ENCODE measurements around the gene TMEM258. TPM values are rescaled to one million over a fixed set of nuclear protein-coding genes. Genes with fewer than 3 reads are reported as not detected.

The TMEM258 gene
- total and polyA plus RNA-seq, 3 donors from 2014 or later = 46.7 to 162 (median 55.6) TPM

DNA sequence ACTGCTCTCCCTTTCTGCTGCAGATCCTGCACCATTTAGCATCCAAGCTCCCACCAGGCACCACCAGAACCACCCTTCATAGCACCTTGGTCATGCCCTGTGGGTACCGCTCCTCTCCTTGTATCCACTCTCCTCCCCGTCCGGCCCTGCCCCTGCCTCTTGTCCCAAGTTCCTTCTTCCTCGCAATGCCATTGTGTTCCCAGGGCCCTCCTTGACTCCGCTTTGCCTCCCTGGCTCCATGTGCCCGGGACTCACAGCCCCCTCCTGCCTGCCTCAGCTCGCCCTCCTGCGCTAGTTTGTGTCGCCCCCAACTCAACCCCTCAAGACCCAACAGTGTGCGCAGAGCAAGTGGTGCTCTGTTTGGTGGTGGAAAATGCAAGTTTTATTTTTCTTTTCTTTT, 46.5 kb upstream of the TMEM258 start:
- Histone ChIP-seq H3K4me1 (peaks cover 38% of the 10 kb centered on the region), H3K4me3 (no peak overlapping the region), H3K9me3 (no peaks in the 10 kb centered on the region), H3K36me3 (ENCODE audit: low read depth, missing control alignments) (no peaks in the 10 kb centered on the region), H3K27me3 (no peaks in the 10 kb centered on the region), H3K27ac (no peak overlapping the region)
- TF ChIP-seq, protein P1, sequence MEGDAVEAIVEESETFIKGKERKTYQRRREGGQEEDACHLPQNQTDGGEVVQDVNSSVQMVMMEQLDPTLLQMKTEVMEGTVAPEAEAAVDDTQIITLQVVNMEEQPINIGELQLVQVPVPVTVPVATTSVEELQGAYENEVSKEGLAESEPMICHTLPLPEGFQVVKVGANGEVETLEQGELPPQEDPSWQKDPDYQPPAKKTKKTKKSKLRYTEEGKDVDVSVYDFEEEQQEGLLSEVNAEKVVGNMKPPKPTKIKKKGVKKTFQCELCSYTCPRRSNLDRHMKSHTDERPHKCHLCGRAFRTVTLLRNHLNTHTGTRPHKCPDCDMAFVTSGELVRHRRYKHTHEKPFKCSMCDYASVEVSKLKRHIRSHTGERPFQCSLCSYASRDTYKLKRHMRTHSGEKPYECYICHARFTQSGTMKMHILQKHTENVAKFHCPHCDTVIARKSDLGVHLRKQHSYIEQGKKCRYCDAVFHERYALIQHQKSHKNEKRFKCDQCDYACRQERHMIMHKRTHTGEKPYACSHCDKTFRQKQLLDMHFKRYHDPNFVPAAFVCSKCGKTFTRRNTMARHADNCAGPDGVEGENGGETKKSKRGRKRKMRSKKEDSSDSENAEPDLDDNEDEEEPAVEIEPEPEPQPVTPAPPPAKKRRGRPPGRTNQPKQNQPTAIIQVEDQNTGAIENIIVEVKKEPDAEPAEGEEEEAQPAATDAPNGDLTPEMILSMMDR (IDR thresholded peaks at IDR 0.05) = no peak
- TF ChIP-seq POLR2A (IDR thresholded peaks at IDR 0.05) = no peak
- 86 to 91% methylated on average over 10 of the region's 10 CpGs for WGBS, 2 donors
- intact Hi-C loops (cut with DNase I; ENCODE audit: low total_unique reads) = no loop called here
- DNase-seq = no peak

DNA sequence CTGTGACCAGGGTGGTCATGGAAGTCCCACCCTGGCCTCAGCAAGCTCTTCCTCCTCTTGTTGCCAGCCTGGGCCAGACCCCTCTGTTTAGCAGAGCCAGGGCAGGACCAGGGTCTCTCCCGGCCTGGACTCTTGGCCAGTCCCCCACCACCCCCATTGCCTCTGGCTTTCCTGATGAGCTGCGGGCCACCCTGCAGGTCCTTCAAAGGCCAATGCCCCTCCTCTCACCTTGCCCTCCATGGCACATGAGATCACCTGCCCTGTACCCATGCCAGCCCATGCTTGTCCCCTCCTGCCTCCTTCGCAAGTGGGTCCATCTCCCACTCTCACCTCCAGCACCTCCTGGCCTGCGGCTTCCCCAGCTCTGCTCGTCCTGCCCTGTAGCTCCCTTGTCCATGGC, 46.1 kb upstream of the TMEM258 start:
- Histone ChIP-seq H3K4me1 (peaks cover 40% of the 10 kb centered on the region), H3K27me3 (no peaks in the 10 kb centered on the region), H3K9me3 (no peaks in the 10 kb centered on the region), H3K36me3 (ENCODE audit: low read depth, missing control alignments) (no peaks in the 10 kb centered on the region), H3K27ac (no peak overlapping the region), H3K4me3 (no peak overlapping the region)
- intact Hi-C loops (cut with DNase I; ENCODE audit: low total_unique reads) = no loop called here
- TF ChIP-seq POLR2A (IDR thresholded peaks at IDR 0.05) = no peak
- TF ChIP-seq, protein P1 (IDR thresholded peaks at IDR 0.05) = no peak
- DNase-seq = no peak
- WGBS, 2 donors = 76 to 95% methylated on average over 4 to 5 of the region's 5 CpGs

DNA sequence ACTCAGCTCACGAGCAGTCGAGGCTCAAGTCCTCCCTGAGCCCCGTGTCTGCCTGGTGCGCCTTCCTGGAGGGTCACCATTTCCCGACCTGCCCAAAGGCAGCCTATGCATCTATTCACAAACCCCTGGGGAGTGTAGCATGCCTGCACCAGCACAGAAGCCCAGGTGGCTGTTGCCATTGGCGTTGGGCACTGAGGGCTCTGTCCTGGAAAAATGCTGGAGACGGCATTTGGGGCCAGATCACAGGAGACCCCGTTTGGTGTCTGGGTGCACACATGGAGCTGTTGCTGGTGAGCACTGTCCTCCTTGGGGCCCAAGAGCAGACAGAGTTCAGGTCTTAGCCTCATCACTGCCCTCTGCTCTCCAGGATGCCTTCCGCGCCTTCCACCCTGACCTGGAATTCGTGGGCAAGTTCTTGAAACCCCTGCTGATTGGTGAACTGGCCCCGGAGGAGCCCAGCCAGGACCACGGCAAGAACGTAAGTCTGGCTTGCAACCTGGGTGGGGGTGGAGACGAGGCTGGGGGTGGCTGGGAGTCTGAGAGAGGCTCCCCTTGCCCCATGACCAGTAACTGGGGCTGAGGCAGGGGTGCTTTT, 45.1 kb upstream of the TMEM258 start:
- Histone ChIP-seq H3K4me3 (no peak overlapping the region), H3K36me3 (ENCODE audit: low read depth, missing control alignments) (no peaks in the 10 kb centered on the region), H3K27me3 (no peaks in the 10 kb centered on the region), H3K27ac (no peak overlapping the region), H3K9me3 (no peaks in the 10 kb centered on the region), H3K4me1 (peaks cover 34% of the 10 kb centered on the region)
- TF ChIP-seq, protein P1 (IDR thresholded peaks at IDR 0.05) = no peak
- TF ChIP-seq POLR2A (IDR thresholded peaks at IDR 0.05) = no peak
- DNase-seq = no peak
- intact Hi-C loops (cut with DNase I; ENCODE audit: low total_unique reads) = no loop called here
- WGBS, 2 donors = 89 to 93% methylated on average over 9 to 15 of the region's 15 CpGs

DNA sequence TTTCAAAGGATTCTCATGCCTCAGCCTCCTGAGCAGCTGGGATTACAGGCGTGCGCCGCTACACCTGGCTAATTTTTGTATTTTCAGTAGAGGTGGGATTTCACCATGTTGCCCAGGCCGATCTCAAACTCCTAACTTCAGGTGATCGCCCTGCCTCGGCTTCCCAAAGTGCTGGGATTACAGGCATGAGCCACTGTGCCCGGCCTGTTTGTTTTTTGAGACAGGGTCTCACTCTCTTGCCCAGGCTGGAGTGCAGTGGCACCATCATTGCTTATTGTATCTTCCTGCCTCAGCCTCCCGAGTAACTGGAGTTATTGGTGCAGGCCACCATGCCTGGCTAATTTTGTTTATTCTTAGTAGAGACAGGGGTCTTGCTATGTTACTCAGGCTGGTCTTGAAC, 43.8 kb upstream of the TMEM258 start:
- Histone ChIP-seq H3K4me3 (no peak overlapping the region), H3K36me3 (ENCODE audit: low read depth, missing control alignments) (no peaks in the 10 kb centered on the region), H3K27me3 (no peaks in the 10 kb centered on the region), H3K27ac (no peak overlapping the region), H3K4me1 (peaks cover 34% of the 10 kb centered on the region), H3K9me3 (no peaks in the 10 kb centered on the region)
- WGBS, 2 donors = 93 to 94% methylated on average over 6 to 8 of the region's 8 CpGs
- TF ChIP-seq, protein P1 (IDR thresholded peaks at IDR 0.05) = no peak
- no peak for TF ChIP-seq POLR2A (IDR thresholded peaks at IDR 0.05)
- intact Hi-C loops (cut with DNase I; ENCODE audit: low total_unique reads) = no loop called here
- DNase-seq = no peak
